NCI-H2029 (cell line): ENCODE data around the gene MYADM.

Experiments used
- DNase-seq: peaks from one replicate; lab custom pipeline; 2025; lab: John Stamatoyannopoulos, UW

The MYADM gene

GRCh38 chr19:53885036-53885435 lies 17.4 kb downstream of the MYADM start:
- no peak for DNase-seq

- no peak for DNase-seq
These were observed 24.8 kb downstream of the MYADM start for GRCh38 chr19:53892301-53892980.

GRCh38 chr19:53892981-53893325 lies 25.3 kb downstream of the MYADM start:
- DNase-seq: no peak

- no peak for DNase-seq
These were observed 27.0 kb downstream of the MYADM start for GRCh38 chr19:53894707-53895106.

GRCh38 chr19:53896682-53897081 lies 29.0 kb downstream of the MYADM start:
- no peak for DNase-seq

GRCh38 chr19:53897459-53897858 lies 29.8 kb downstream of the MYADM start:
- DNase-seq: no peak

- DNase-seq: no peak
These were observed 30.5 kb downstream of the MYADM start for GRCh38 chr19:53898166-53898565.

- no peak for DNase-seq
These were observed 31.1 kb downstream of the MYADM start for GRCh38 chr19:53898636-53899341.

- no peak for DNase-seq
These were observed 32.6 kb downstream of the MYADM start for GRCh38 chr19:53900191-53900860.

- DNase-seq: no peak
These were observed 35.5 kb downstream of the MYADM start for GRCh38 chr19:53903055-53903680.

GRCh38 chr19:53904909-53905308 lies 37.2 kb downstream of the MYADM start:
- DNase-seq: no peak

GRCh38 chr19:53905787-53906186 lies 38.1 kb downstream of the MYADM start:
- no peak for DNase-seq

- DNase-seq: no peak
These were observed 38.8 kb downstream of the MYADM start for GRCh38 chr19:53906211-53907192.

- DNase-seq: no peak
These were observed 39.5 kb downstream of the MYADM start for GRCh38 chr19:53907193-53907581.

- DNase-seq: no peak
These were observed 40.0 kb downstream of the MYADM start for GRCh38 chr19:53907690-53908089.

- DNase-seq: no peak
These were observed 40.6 kb downstream of the MYADM start for GRCh38 chr19:53908106-53908934.

- no peak for DNase-seq
These were observed 41.3 kb downstream of the MYADM start, which contains the start of gene CACNG7 for GRCh38 chr19:53908935-53909415. Gene CACNG7, plus strand, starts transcription at chr19:53909278. Its CDS starts 3,554 bp downstream, at chr19:53912832.

- DNase-seq: no peak
These were observed 41.9 kb downstream of the MYADM start for GRCh38 chr19:53909471-53910169.

GRCh38 chr19:53910170-53910518 lies 42.5 kb downstream of the MYADM start:
- no peak for DNase-seq

- no peak for DNase-seq
These were observed 45.0 kb downstream of the MYADM start for GRCh38 chr19:53912653-53913052.
